HG03565 (cell line): Measurements from ENCODE around the gene NFIA.

Experiments used
- ATAC-seq: cut with Tn5 transposase; IDR thresholded peaks from one replicate; pipeline ENCODE4 v1.9.1; 2021; ENCODE audit warnings: mild to moderate bottlenecking, moderate library complexity; ENCODE audit not compliant: unreplicated experiment

Gene NFIA

DNA sequence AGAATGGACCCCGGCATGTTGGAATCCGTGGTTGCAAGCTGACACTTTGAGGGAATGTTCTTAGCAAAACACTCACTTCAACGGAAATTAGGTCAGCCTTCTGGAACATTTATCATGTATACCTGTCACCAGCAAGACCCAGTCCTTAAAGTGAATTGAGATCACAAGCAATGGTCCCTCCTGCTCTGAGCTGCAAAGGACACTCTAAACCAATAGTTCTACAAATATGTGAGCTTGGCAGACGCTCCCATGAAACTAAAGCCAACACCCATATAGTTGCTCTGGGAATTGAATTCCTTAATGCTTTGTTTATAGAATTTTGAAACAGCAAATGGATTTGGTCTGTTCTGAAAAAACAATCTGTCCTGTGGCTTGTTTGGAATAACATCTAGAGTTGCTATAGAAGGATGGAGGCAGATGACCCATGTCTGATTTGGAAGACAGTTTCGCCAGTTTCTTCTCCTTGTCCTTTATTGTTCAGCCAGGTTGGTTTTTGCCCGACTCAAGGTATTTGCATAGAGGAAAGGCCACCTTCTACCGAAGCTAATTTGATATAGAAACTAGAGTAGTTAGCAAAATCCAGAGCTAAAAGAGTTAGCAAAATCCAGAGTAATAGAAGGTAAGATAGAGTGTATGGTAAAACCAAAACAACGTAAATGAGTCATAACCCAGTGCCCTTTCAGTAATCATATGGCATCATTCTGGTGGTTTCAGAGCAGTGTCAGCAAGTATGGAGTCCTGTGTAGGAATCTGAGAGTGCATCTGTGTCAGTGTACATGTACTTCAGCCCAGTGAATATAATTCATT is 236.2 kb downstream of the NFIA start:
- ATAC-seq = peak; percentile 100

DNA sequence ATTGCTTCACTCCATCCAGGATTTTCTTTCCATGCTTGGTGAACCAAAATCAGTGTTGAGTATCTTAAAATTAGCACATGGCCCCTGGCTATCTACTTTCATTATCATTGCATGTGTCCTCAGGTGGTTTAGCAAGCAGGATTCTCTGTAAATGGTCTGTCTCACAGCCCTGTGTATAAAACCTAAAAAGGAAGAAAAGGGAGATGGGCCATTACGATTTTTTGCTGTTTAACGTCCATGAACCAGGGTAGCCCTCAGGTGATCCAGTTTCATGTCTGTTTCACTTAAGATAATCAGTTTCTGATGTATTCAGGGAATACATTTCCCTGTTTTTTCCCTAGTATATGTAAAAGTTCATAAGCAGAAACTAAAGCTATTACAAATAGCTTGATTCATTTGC is 238.2 kb downstream of the NFIA start:
- ATAC-seq = no peak

GRCh38 chr1:61322008-61322744 is 239.8 kb downstream of the NFIA start:
- ATAC-seq = no peak

DNA sequence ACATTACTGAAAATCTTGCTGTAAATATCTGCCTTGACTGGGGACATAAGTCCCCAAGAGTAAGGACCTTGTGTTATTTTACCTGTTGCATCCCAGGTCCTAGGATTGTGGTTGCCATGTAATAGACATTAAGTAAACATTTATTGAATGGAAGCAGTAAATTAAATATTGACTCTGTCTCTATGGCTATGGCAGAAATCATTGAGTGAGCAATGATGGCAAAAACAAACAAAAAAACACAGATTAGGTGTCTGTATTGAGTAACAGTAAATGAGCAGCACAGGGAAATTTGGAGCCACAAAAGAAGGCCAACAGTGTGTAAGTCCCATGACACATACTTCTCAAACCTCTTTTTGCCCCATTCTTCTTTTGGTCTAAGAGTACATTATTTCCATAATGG is 240.4 kb downstream of the NFIA start:
- ATAC-seq = no peak

- no peak for ATAC-seq
Observed at GRCh38 chr1:61323681-61324328, 241.4 kb downstream of the NFIA start.

DNA sequence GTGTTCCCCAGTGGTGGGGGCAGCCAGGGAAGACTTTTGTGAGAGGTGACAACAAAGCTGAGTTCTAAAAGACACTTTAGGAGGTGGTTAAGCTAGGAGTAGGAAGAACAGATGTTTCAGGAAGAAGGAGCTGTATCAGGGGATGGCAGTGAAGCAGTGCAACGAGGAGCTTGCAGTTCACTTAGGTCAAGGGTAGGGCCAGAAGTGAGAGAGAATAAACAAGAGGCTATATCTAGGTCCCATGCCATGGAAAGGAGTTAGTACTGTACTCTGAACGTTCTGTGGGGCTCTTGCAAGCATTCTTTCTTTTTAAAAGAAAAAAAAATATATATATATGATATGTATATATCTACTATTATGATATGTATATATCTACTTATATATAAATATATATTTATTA is 244.4 kb downstream of the NFIA start:
- ATAC-seq = no peak

DNA sequence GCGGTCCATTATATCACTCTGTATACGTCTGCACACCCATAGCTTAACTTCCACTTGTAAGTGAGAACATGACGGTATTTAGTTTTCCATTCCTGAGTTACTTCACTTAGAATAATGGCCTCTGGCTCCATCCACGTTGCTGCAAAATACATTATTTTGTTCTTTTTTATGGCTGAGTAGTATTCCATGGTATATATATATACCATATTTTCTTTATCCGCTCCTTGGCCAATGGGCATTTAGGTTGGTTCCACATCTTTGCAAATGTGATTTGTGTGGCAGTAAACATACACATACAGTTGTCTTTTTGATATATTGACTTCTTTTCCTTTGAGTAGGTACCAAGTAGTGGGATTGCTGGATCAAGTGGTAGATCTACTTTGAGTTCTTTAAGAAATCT is 245.1 kb downstream of the NFIA start:
- ATAC-seq = no peak

DNA sequence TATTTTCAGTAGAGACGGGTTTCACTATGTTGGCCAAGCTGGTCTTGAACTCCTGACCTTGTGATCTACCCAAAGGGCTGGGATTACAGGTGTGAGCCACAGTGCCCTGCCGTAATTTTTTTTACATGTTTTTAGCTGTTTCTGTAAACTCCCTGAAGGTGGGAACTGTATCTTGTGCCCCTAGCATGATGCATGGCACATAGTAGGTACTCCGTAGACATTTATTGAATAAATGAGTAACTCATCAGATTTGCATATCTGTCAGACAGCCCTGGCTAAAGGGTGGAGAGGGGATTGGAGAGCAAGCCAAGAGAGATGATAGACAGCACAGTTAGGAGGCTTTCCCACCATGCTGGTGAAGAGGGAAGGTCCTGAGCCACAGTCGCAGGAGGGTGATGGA is 247.2 kb downstream of the NFIA start:
- ATAC-seq = no peak

- ATAC-seq = no peak
Observed at GRCh38 chr1:61330018-61330417, 247.7 kb downstream of the NFIA start.

- no peak for ATAC-seq
Observed at GRCh38 chr1:61330571-61330970, 248.2 kb downstream of the NFIA start.

GRCh38 chr1:61332196-61332753 is 249.9 kb downstream of the NFIA start:
- ATAC-seq = peak; percentile 99

DNA sequence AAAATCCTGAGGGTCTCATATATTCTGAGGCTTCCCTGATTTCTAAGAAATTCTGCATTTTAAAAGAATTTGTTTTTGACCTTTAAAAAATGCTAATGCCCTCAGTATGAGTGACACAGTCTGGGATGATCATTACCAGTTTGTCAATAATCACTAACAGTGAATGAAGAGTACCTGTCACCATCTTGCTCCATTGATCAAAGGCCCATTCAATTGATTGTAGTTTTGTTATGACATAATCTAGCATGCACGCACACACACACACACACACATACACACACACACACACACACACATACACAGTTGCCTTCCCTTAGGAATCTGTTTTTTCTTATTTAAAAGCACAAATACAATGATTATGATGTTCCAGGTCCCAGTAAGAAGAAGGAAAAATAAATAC is 250.4 kb downstream of the NFIA start:
- no peak for ATAC-seq

GRCh38 chr1:61334718-61335589 is 252.6 kb downstream of the NFIA start:
- no peak for ATAC-seq

- no peak for ATAC-seq
Observed at GRCh38 chr1:61337037-61337436, 254.7 kb downstream of the NFIA start.

- ATAC-seq = no peak
Observed at GRCh38 chr1:61337441-61337951, 255.1 kb downstream of the NFIA start.

DNA sequence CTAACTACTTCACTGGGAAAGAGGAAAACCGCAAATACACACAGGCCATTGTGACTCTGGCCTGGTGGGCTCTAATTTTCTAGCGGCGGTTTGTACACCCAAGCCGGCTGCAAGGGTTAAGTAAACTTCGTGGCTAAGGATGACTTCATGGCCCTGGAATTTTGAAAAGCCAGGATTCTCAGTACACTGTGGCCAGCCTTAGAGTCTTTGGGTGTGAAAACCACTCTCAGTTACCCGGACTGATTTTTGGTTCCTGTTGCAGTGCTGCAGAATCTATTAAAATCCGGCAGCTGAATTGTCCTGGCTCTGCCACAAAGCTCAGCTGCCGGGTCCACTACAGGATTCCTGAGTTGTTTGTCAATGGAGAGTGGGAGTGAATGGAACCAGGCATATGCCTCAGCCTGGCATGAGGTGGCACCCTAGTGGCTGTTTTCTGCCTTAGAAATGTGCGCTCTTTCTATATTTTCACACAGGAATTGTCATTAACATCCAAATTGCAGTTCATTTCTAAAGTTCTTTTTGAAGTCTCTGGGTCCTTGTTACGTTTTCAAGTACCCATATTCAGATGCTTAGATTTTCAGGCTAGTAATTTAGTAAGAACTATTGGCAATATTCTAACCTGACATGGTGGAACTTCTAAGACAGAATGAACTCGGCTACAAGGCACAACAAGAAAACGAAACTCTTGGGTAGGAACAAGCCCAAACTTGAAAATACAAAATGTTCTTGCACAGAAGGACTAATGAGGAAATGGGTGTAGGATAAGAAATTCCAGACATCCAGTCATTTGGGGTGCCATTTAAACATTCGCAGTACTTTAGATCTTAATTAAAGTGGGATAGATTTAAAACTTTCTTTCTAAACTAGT is 255.9 kb downstream of the NFIA start:
- ATAC-seq = no peak

DNA sequence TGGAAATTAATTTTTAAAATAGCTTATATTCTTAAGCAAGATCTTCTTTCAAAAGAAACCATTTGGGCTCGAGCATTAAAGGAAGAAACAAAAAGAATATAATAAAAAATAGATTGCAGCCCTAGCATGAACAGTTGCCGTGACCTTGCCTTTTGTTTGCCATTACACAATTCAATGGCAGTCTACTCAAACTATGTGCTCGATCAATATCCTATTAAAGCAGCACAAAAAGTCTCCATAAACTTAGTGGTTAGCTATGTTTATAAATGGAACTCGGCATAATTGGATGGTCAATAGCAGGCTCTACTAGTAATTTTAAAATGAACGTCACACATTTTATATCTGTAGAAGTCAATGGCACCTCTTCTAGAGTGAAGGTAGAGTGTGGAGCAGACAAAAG is 256.5 kb downstream of the NFIA start:
- ATAC-seq = no peak

- ATAC-seq = no peak
Observed at GRCh38 chr1:61341426-61341825, 259.1 kb downstream of the NFIA start.

DNA sequence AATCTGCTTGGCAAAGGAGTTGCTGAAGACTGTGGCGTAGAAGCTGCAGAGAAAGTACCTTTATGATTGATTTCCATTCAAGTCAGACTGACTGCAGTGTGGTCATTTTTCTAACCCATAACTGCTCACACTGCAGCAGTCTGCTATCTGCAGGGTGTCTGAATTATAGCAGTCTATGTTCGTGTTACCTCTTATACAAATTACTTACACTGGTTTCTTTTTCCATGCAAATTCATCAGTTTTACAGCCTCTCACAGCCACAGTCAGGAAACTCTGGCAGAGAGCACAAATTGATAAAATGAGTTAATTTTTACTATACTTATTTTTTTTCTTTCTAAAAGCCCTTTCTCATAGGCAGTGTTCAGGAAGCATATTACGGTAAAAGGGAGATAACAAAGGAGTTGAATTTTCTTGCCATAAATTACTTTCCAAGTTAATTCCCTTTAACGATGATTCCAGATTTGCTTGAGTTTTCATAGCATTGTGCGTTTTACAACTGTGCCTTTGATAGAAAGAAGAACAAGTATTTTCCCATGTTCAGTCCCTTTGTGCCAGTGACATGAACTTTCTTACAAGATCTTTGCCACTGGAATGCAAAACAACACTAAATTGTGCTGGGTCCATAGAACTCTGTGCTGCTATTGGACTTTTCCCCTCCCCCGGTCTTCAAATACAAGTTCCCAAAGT is 261.5 kb downstream of the NFIA start:
- no peak for ATAC-seq
